ENCODE data around the gene PTGDS.
"Not testable (repeated sequence)": the region's sequence is repeated elsewhere in the genome, so short reads cannot be mapped to it uniquely, and the experiment has no call there.

PTGDS gene

DNA sequence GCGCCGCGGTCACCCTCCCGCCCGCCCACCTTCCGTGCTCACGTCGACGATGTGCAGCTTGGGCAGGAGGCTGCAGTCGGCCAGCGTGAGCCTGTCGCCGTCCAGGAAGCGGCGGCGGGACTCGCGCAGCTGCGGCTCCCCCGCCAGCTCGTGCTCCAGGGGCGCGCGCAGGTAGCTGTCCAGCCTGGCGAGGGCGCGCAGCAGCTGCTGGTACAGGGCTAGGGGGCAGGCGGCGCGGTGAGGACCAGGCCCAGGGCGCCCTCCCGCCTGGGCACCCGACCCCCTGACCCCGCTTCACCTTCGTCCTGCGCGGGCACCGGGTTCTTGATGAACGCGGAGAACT lies 17.6 kb downstream of the PTGDS start:
- DNase-seq (ENCODE audit: low read depth in 1 of 2, low spot score in 1 of 2), result no peak
- in situ Hi-C loops (cut with HindIII; ENCODE audit: low pct_unique_long_range_greater_than_20kb, low sequenced_read_pairs), result no loop called here
- TF ChIP-seq JUND (IDR thresholded peaks at IDR 0.05; ENCODE audit: low read depth), result no peak

DNA sequence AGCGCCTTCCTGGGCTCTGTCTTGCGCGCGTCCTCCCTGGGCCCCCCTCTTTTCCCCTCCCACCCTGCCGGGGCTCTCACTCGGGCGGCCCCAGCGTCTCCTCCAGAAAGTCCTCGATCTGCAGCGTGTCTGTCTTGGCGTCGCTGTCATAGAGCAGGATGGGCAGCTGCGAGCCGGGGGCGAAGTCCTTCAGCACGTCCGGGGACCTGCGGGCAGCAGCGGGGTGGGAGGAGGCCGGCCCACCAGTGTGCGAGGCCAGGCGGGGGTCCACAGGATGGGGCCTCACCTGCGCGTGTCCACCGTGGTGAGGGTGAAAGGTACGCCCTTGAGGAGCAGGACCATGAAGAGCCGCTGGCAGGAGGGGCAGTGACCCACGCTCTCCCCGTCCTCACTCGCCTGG lies 18.1 kb downstream of the PTGDS start:
- TF ChIP-seq JUND (IDR thresholded peaks at IDR 0.05; ENCODE audit: low read depth), result no peak
- no peak for DNase-seq (ENCODE audit: low read depth in 1 of 2, low spot score in 1 of 2)
- in situ Hi-C loops (cut with HindIII; ENCODE audit: low pct_unique_long_range_greater_than_20kb, low sequenced_read_pairs), result no loop called here

DNA sequence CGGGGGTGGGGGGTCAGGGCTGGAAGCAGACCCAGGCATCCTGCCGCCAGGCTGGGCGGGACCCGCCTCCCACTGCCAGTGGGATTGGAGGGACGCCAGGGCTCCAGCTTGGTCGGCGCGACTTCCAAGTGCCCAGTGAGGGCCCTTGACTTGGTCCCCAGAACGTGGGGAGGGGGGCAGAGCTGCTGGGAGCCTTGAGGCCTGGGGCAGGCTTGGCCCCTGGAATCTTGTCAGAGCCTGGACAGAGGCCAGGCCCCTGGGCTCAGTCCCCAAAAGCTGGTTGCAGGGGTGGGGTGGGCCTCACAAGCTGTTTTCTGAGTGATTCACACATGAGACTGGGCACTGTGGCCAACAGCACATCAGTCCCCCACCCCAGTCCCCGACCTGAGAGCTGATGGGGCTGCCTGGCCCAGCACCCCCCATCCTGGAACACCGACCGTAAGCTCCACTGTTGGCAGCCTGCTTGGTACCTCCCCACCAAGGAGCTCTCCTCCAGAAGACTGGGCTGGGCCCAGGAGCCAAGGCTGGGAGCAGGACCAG lies 18.5 kb downstream of the PTGDS start:
- no peak for TF ChIP-seq JUND (IDR thresholded peaks at IDR 0.05; ENCODE audit: low read depth)
- in situ Hi-C loops (cut with HindIII; ENCODE audit: low pct_unique_long_range_greater_than_20kb, low sequenced_read_pairs), result no loop called here
- peak; percentile 48 to 67 for DNase-seq (ENCODE audit: low read depth in 1 of 2, low spot score in 1 of 2)

DNA sequence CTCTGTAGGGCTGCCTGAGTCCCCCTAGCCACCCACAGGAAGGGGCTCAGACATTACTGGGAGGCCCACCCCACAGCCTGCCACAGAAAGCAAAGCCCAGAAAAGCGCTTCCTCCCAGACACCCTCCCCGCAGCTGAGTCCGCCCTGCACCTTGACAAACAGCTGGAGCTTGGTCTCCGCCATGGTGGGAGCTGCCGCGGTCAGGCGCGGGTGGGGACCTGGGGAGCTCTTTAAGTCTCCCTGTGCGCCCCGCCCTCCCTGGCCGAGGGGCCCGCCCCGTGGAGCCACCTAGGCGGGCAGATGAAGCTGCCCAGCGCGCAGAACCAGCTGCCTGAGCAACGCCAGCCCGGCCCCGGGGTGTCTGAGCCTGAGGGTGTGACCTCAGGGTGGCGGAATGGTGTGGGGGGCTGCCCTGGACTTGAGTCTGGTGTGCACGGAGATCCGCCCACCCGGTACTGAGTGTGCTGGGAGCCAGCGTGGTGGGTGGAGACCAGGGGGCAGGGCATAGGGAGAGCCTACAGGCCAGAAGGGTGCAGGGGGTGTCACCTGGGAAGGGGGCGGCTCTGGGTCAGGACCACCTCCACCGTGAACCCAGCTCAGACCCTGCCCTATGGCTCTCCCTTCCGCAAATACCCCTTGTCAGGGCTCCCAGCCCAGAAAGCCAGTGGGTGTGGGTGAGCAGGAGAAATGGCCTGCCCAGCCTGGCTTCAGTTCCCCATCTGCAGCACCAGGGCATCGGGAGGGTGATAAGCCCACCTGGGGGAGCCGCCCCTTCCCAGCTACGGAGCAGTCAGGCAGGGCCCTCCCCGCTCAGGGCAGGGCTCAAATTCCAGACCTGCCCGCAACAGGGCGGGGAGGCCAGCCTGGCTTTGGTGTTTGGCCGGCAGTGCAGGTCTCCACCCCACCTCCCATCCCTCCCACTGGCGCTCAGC lies 19.3 kb downstream of the PTGDS start, which contains the start of gene CLIC3:
Gene CLIC3 (minus strand): TSS at position 208 of the 932 bp plus-strand sequence. CDS start 25 bp downstream, at position 183.
- no peak for TF ChIP-seq JUND (IDR thresholded peaks at IDR 0.05; ENCODE audit: low read depth)
- peak; percentile 92 to 97 for DNase-seq (ENCODE audit: low read depth in 1 of 2, low spot score in 1 of 2)
- in situ Hi-C loops (cut with HindIII; ENCODE audit: low pct_unique_long_range_greater_than_20kb, low sequenced_read_pairs), result no loop called here

DNA sequence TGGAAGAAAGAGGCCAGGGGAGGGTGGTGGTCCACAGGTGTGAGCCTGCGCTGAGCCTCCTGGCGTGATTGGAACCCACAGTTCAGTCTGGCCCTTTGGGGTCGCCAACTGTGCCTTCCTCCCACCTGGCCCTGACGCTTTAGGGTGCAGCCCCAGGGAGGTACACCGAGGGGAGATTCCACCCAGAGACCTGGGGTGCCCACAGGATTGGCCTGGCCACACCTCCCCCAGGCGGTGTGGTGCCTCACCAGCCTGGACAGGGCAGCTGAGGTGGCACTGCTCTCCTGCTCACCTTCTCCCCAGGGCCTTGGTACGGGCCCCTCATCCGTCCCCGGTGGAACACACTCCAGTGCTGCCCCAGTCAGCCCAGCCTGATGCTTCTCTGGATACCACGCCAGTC lies 20.1 kb downstream of the PTGDS start:
- in situ Hi-C loops (cut with HindIII; ENCODE audit: low pct_unique_long_range_greater_than_20kb, low sequenced_read_pairs), result no loop called here
- no peak for TF ChIP-seq JUND (IDR thresholded peaks at IDR 0.05; ENCODE audit: low read depth)
- peak in 1 of 2 experiments; percentile 41 for DNase-seq (ENCODE audit: low read depth in 1 of 2, low spot score in 1 of 2)

DNA sequence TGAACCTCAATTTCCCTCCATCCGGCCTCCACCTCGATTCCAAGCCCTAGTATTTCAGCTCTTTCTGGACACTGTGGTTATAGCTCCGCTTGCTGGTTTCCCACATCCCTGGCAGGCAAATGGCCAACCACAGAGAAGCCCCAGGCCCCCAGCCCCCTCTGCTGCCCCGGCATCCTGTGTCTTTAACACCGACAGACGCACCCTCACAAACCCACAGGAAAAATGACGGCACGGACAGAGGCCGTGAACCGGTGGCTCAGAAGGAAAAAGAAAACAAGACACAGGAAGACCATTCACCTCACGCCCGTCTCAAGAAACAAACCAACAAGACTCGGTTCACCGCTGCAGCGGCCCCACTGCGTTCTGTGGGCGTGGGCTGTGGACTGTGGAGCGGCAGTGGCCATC lies 20.5 kb downstream of the PTGDS start:
- TF ChIP-seq JUND (IDR thresholded peaks at IDR 0.05; ENCODE audit: low read depth), result no peak
- no peak for DNase-seq (ENCODE audit: low read depth in 1 of 2, low spot score in 1 of 2)
- in situ Hi-C loops (cut with HindIII; ENCODE audit: low pct_unique_long_range_greater_than_20kb, low sequenced_read_pairs), result no loop called here

DNA sequence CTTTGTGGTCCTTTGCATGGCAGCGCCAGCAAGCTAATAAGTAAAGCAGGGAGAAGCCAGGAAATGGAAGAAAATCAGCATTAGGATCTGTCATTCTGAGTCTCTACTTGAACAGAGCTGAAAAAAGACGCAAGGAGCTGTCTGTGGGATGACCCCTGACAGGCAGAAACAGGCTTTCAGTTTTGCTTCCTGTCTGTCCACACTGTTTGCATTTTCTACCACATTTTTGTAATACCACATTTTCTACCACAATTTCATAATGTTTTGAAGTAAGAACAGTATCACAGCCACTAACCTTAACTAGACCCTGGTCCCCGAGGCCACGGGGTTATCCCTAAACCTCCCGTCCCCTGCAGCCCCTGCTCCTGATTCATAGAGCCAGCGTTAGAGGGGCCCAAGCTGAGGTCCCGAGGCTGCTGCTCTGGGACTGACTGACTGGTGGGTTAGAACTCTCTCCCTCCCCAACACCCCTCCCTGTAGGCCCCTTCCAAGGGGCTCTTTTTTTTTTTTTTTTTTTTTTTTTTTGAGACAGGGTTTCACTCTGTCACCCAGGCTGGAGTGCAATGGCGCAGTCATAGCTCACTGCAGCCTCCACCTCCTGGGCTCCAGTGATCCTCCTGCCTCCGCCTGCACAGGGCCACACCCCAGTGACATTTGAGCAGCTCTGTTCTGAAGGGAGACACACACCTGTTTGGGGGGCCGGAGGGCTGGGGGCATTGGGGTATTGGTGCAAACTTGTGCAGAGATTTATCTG lies 23.1 kb downstream of the PTGDS start:
- no peak for TF ChIP-seq JUND (IDR thresholded peaks at IDR 0.05; ENCODE audit: low read depth)
- DNase-seq (ENCODE audit: low read depth in 1 of 2, low spot score in 1 of 2), result no peak
- in situ Hi-C loops (cut with HindIII; ENCODE audit: low pct_unique_long_range_greater_than_20kb, low sequenced_read_pairs), result no loop called here

DNA sequence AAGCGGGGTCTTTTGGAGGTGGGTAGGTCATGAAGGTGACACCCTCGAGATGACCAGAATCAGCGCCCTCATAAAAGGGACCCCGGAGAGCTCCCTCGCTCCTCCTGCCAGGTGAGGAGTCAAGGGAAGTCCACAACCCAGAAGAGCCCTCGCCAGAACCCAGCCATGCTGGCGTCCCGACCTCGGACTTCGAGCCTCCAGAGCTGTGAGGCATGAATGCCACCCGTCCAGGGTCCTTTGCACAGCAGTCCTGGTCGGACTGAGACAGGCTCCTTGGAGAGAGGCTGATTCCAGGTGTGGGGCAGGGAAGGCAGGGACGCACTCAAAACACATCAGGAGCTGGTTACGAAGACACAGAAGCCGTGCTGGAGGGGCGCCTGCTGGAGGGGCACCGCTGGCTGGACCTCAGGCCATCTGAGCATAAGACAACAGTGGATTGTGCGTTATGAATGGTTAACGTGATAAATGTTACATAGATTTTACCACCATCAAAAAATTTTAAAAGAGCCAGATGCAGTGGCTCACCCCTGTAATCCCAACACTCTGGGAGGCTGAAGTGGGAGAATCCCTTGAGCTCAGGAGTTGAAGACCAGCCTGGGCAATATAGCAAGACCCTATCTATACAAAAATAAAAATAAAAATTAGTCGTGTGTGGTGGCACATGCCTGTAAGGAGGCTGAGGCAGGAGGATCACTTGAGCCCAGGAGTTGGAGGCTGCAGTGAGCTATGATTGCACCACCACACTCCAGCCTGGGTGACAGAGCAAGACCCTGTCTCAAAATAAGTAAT lies 24.7 kb downstream of the PTGDS start:
- TF ChIP-seq JUND (IDR thresholded peaks at IDR 0.05; ENCODE audit: low read depth), result no peak
- no peak for DNase-seq (ENCODE audit: low read depth in 1 of 2, low spot score in 1 of 2)
- in situ Hi-C loops (cut with HindIII; ENCODE audit: low pct_unique_long_range_greater_than_20kb, low sequenced_read_pairs), result no loop called here

DNA sequence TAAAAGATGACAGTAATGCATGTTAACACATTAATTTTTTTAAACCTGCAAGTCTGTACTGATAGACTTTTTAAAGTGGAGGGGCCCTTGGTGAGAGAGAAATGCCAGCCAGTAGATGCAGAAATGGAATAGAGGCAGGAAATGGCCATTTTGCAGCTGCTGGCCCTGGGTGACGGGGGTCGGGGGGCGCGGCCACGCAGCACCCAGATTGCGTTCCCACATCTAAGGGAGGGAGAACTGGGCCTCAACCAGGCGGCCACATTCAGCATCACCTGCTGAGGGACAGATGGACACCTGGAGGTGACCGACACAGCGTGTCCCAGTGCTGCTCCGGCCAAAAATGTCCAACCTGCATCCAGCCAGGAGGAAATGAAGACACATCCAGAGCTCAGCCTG lies 25.3 kb downstream of the PTGDS start:
- TF ChIP-seq JUND (IDR thresholded peaks at IDR 0.05; ENCODE audit: low read depth), result no peak
- DNase-seq (ENCODE audit: low read depth in 1 of 2, low spot score in 1 of 2), result no peak
- in situ Hi-C loops (cut with HindIII; ENCODE audit: low pct_unique_long_range_greater_than_20kb, low sequenced_read_pairs), result no loop called here

DNA sequence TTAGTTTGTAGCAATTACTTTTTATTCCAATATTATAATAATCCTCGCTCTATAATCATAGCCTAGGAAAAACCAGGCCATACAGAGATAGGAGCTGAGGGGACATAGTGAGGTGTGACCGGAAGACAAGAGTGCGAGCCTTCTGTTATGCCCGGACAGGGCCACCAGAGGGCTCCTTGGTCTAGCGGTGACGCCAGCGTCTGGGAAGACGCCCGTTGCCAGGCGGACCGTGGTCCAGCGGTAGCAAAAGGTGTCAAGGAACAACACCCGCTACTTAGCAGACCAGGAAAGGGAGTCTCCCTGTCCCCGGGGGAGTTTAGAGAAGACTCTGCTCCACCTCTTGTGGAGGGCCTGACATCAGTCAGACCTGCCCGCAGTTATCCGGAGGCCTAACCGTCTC lies 27.0 kb downstream of the PTGDS start:
- DNase-seq (ENCODE audit: low read depth in 1 of 2, low spot score in 1 of 2), result peak in 1 of 2 experiments; percentile 51
- in situ Hi-C loops (cut with HindIII; ENCODE audit: low pct_unique_long_range_greater_than_20kb, low sequenced_read_pairs), result not testable (repeated sequence)

DNA sequence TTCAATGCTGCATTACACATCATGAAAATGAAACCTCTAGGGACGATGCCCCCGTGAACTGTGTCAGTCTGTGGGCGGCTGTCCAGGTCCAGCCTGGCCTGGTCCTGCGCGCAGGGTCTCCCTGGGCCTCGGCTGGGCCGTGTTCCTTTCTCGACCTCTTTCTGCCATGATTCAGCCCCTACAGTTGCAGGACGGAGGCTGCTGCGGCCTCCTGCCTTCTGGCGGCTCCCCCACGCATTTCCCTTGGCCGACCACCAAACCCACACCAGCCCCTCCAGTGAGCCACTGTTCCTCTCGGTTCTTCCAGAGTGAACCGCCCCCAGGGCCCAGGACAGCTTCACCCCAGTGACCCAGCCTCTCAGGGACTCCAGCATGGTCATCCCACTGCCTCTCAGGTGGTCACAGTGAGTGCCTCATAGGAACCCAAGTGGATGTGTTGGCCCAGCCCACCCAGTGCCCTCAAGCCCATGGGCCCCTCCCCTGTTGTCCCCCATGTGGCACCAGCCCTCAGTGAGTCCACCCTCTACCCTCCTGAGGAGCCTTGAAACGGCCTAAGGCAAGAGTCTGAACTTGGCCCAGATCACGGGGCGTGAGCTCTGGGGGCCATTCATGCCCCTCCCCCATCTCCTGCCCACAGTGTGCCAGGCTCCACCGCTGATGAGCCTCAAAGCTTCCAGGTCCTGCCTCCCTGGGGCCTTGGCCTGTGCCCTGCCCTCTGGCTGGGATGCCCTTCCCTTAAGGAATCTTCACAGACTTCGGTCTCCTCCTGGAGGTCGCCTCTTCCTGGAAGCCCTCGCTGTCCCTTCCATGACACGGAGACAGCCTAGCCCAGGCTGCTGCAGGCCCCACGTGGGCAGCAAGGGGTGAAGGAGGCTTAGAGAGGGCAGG lies 29.1 kb downstream of the PTGDS start:
- no peak for DNase-seq (ENCODE audit: low read depth in 1 of 2, low spot score in 1 of 2)
- in situ Hi-C loops (cut with HindIII; ENCODE audit: low pct_unique_long_range_greater_than_20kb, low sequenced_read_pairs), result no loop called here
- no peak for TF ChIP-seq JUND (IDR thresholded peaks at IDR 0.05; ENCODE audit: low read depth)

Measured in T47D (cell line).